A549 treated with ZK216348 at 1 μM for 4 hours (cell line): ENCODE measurements around the gene TMEM72. TPM values are rescaled to one million over a fixed set of nuclear protein-coding genes. Genes with fewer than 3 reads are reported as not detected.

Source experiments
- total RNA-seq: library from RNA; stranded (reverse); fragments of 200-300 nt; extraction: Qiagen RNA extraction; gene quantifications from 5 replicates; pipeline ENCODE4 v1.2.3, GENCODE V29; 2022; ENCODE audit warnings: low read depth

TMEM72 gene
- not detected in 5 replicates for total RNA-seq

GRCh38 chr10:44911081-44911540 lies at the start of gene TMEM72:
TSS of gene TMEM72 (plus strand) at chr10:44911337. CDS start at chr10:44911513, 176 bp downstream.

GRCh38 chr10:44959247-44960087 lies 48.3 kb downstream of the TMEM72 start, which contains the start of gene RASSF4:
TSS of gene RASSF4 (plus strand) at chr10:44959802. CDS start at chr10:44970203, 10,401 bp downstream.

GRCh38 chr10:44978570-44979280 lies 67.6 kb downstream of the TMEM72 start, which contains the start of gene DEPP1:
TSS of gene DEPP1 (minus strand) at chr10:44978809. CDS start at chr10:44978030, 779 bp downstream.

Other genes with a start within 250 kb of the TMEM72 start
- gene RASSF4, start 48.5 kb downstream of the TMEM72 start, total RNA-seq = 1.8 to 3.0 TPM (median 1.9 TPM) in 5 replicates
- 0.94 to 2.0 TPM (median 1.4 TPM) in 5 replicates for gene DEPP1, start 67.5 kb downstream of the TMEM72 start, total RNA-seq
- 3.9 to 8.2 TPM (median 5.9 TPM) in 5 replicates for gene ZNF22, start 89.6 kb downstream of the TMEM72 start, total RNA-seq